ENCODE measurements around the gene SPO11. TPM values are rescaled to one million over a fixed set of nuclear protein-coding genes. Genes with fewer than 3 reads are reported as not detected.

SPO11 gene
- total RNA-seq, 1 donor from 2014 or later: not detected

Other genes starting within 250 kb of the SPO11 start
- gene BMP7, start 63.2 kb upstream of the SPO11 start, total RNA-seq: not detected in 2 replicates
- gene RAE1, start 21.5 kb downstream of the SPO11 start, total RNA-seq: 46.8 and 48.1 TPM in 2 replicates
- 88.9 and 89.5 TPM in 2 replicates for gene RBM38, start 61.6 kb downstream of the SPO11 start, total RNA-seq
- gene CTCFL, start 195.3 kb downstream of the SPO11 start, total RNA-seq: not detected in 2 replicates
- not detected in 2 replicates for gene PCK1, start 231.3 kb downstream of the SPO11 start, total RNA-seq

Data from activated T-helper 2 cell treated with anti-CD3 and anti-CD28 coated beads, Interferon-gamma antibody, Interleukin-2, Interleukin-4, amounts not matched to agents 10 μg/mL and 5 μg/mL and 100 μg/mL, durations not matched to agents 14 hours and 24 hours and 36 hours (primary cell).